ENCODE measurements around the gene ATF7IP.
"Not testable (repeated sequence)": the region's sequence is repeated elsewhere in the genome, so short reads cannot be mapped to it uniquely, and the experiment has no call there.

The ATF7IP gene

DNA sequence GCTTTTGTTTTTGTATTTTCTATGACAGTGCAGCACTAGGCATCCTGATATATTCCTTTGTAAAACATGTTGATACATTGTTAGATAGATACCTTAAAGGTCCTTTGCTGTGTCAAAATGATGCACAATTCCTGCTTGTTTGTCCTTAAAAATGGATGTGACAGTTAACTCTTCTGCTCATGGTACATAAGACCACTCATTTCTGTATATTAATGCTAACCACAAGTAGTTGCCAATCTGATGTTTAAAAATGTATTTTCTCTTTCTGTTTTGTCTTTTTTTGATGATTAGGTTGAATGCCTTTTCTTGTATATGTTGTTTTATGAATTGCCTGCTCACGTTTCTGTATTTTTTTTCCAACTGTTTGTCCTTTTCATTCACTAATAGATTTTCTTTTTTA is 35.1 kb downstream of the ATF7IP start:
- Histone ChIP-seq H3K9me3 (ENCODE audit: control insufficient read depth in 1 of 2, low read length in 2 of 2) (peaks cover 0 to 21% of the 10 kb centered on the region in 2 donors), H3K27me3 (ENCODE audit: low read depth, low read length) (no peaks in the 10 kb centered on the region), H3K4me3 (ENCODE audit: low read depth in 1 of 2, low read length in 2 of 2) (no peak overlapping the region), H3K4me1 (ENCODE audit: control insufficient read depth in 1 of 2, insufficient read depth in 2 of 2, low read length in 2 of 2) (peaks cover 11 to 24% of the 10 kb centered on the region in 2 donors), H3K36me3 (ENCODE audit: control insufficient read depth in 1 of 2, insufficient read depth in 2 of 2, low read length in 2 of 2) (no peaks in the 10 kb centered on the region), H3K27ac (ENCODE audit: low read length) (no peak overlapping the region)

- peaks cover 11 to 24% of the 10 kb centered on the region in 2 donors for H3K4me1 ChIP-seq (ENCODE audit: control insufficient read depth in 1 of 2, insufficient read depth in 2 of 2, low read length in 2 of 2)
- H3K36me3 ChIP-seq (ENCODE audit: control insufficient read depth in 1 of 2, insufficient read depth in 2 of 2, low read length in 2 of 2); H3K27me3 ChIP-seq (ENCODE audit: low read depth, low read length); H3K27ac ChIP-seq (ENCODE audit: low read length); H3K4me3 ChIP-seq (ENCODE audit: low read depth in 1 of 2, low read length in 2 of 2): not testable (repeated sequence)
- peaks cover 0 to 21% of the 10 kb centered on the region in 2 donors for H3K9me3 ChIP-seq (ENCODE audit: control insufficient read depth in 1 of 2, low read length in 2 of 2)
These were observed 35.8 kb downstream of the ATF7IP start for GRCh38 chr12:14401267-14401666.

GRCh38 chr12:14402697-14403096 is 37.2 kb downstream of the ATF7IP start:
- Histone ChIP-seq H3K4me1 (ENCODE audit: control insufficient read depth in 1 of 2, insufficient read depth in 2 of 2, low read length in 2 of 2) (peaks cover 11 to 24% of the 10 kb centered on the region in 2 donors), H3K36me3 (ENCODE audit: control insufficient read depth in 1 of 2, insufficient read depth in 2 of 2, low read length in 2 of 2) (no peaks in the 10 kb centered on the region), H3K27ac (ENCODE audit: low read length) (no peak overlapping the region), H3K4me3 (ENCODE audit: low read depth in 1 of 2, low read length in 2 of 2) (no peak overlapping the region), H3K27me3 (ENCODE audit: low read depth, low read length) (no peaks in the 10 kb centered on the region), H3K9me3 (ENCODE audit: control insufficient read depth in 1 of 2, low read length in 2 of 2) (peaks cover 0 to 21% of the 10 kb centered on the region in 2 donors)

GRCh38 chr12:14403293-14403692 is 37.8 kb downstream of the ATF7IP start:
- no peak overlapping the region for H3K27ac ChIP-seq (ENCODE audit: low read length)
- peak overlapping the region in 1 of 2 donors; percentile 2 for H3K4me3 ChIP-seq (ENCODE audit: low read depth in 1 of 2, low read length in 2 of 2)
- H3K27me3 ChIP-seq (ENCODE audit: low read depth, low read length), result no peaks in the 10 kb centered on the region
- H3K36me3 ChIP-seq (ENCODE audit: control insufficient read depth in 1 of 2, insufficient read depth in 2 of 2, low read length in 2 of 2), result no peaks in the 10 kb centered on the region
- H3K4me1 ChIP-seq (ENCODE audit: control insufficient read depth in 1 of 2, insufficient read depth in 2 of 2, low read length in 2 of 2), result peaks cover 11 to 28% of the 10 kb centered on the region in 2 donors
- peaks cover 0 to 21% of the 10 kb centered on the region in 2 donors for H3K9me3 ChIP-seq (ENCODE audit: control insufficient read depth in 1 of 2, low read length in 2 of 2)

- Histone ChIP-seq H3K9me3 (ENCODE audit: control insufficient read depth in 1 of 2, low read length in 2 of 2) (peaks cover 0 to 19% of the 10 kb centered on the region in 2 donors), H3K27me3 (ENCODE audit: low read depth, low read length) (no peaks in the 10 kb centered on the region), H3K4me3 (ENCODE audit: low read depth in 1 of 2, low read length in 2 of 2) (peak overlapping the region in 1 of 2 donors; percentile 2), H3K4me1 (ENCODE audit: control insufficient read depth in 1 of 2, insufficient read depth in 2 of 2, low read length in 2 of 2) (peaks cover 11 to 30% of the 10 kb centered on the region in 2 donors), H3K27ac (ENCODE audit: low read length) (peak overlapping the region; percentile 48), H3K36me3 (ENCODE audit: control insufficient read depth in 1 of 2, insufficient read depth in 2 of 2, low read length in 2 of 2) (no peaks in the 10 kb centered on the region)
These were observed 38.3 kb downstream of the ATF7IP start for GRCh38 chr12:14403711-14404196.

- H3K36me3 ChIP-seq (ENCODE audit: control insufficient read depth in 1 of 2, insufficient read depth in 2 of 2, low read length in 2 of 2); H3K4me3 ChIP-seq (ENCODE audit: low read depth in 1 of 2, low read length in 2 of 2); H3K9me3 ChIP-seq (ENCODE audit: control insufficient read depth in 1 of 2, low read length in 2 of 2); H3K27me3 ChIP-seq (ENCODE audit: low read depth, low read length); H3K27ac ChIP-seq (ENCODE audit: low read length): not testable (repeated sequence)
- peaks cover 11 to 30% of the 10 kb centered on the region in 2 donors for H3K4me1 ChIP-seq (ENCODE audit: control insufficient read depth in 1 of 2, insufficient read depth in 2 of 2, low read length in 2 of 2)
These were observed 39.9 kb downstream of the ATF7IP start for GRCh38 chr12:14405407-14405806.

GRCh38 chr12:14408208-14408607 is 42.7 kb downstream of the ATF7IP start:
- H3K36me3 ChIP-seq (ENCODE audit: control insufficient read depth in 1 of 2, insufficient read depth in 2 of 2, low read length in 2 of 2), result no peaks in the 10 kb centered on the region
- H3K4me1 ChIP-seq (ENCODE audit: control insufficient read depth in 1 of 2, insufficient read depth in 2 of 2, low read length in 2 of 2), result peaks cover 10 to 24% of the 10 kb centered on the region in 2 donors
- no peaks in the 10 kb centered on the region for H3K9me3 ChIP-seq (ENCODE audit: control insufficient read depth in 1 of 2, low read length in 2 of 2)
- no peaks in the 10 kb centered on the region for H3K27me3 ChIP-seq (ENCODE audit: low read depth, low read length)
- H3K27ac ChIP-seq (ENCODE audit: low read length), result no peak overlapping the region
- H3K4me3 ChIP-seq (ENCODE audit: low read depth in 1 of 2, low read length in 2 of 2), result no peak overlapping the region

DNA sequence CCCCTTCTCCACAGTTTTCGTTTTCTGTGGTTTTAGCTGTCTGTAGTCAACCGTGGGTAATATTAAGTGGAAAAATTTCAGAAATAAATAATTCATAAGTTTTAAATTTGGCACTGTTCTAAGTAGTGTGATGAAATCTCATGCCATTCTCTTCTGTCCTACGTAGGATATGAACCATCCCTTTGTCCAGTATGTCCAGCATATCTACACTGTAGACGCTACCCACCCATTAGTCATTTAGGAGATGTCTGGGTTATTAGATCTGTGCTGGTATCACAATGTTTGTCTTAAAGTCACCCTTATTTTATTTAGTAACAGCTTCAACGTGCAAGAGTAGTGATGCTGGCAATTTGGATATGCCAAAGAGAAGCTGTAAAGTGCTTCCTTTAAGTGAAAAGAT is 44.7 kb downstream of the ATF7IP start:
- Histone ChIP-seq H3K4me3 (ENCODE audit: low read depth in 1 of 2, low read length in 2 of 2) (no peak overlapping the region), H3K9me3 (ENCODE audit: control insufficient read depth in 1 of 2, low read length in 2 of 2) (no peaks in the 10 kb centered on the region), H3K4me1 (ENCODE audit: control insufficient read depth in 1 of 2, insufficient read depth in 2 of 2, low read length in 2 of 2) (peaks cover 0 to 15% of the 10 kb centered on the region in 2 donors), H3K27me3 (ENCODE audit: low read depth, low read length) (no peaks in the 10 kb centered on the region), H3K27ac (ENCODE audit: low read length) (no peak overlapping the region), H3K36me3 (ENCODE audit: control insufficient read depth in 1 of 2, insufficient read depth in 2 of 2, low read length in 2 of 2) (no peaks in the 10 kb centered on the region)

DNA sequence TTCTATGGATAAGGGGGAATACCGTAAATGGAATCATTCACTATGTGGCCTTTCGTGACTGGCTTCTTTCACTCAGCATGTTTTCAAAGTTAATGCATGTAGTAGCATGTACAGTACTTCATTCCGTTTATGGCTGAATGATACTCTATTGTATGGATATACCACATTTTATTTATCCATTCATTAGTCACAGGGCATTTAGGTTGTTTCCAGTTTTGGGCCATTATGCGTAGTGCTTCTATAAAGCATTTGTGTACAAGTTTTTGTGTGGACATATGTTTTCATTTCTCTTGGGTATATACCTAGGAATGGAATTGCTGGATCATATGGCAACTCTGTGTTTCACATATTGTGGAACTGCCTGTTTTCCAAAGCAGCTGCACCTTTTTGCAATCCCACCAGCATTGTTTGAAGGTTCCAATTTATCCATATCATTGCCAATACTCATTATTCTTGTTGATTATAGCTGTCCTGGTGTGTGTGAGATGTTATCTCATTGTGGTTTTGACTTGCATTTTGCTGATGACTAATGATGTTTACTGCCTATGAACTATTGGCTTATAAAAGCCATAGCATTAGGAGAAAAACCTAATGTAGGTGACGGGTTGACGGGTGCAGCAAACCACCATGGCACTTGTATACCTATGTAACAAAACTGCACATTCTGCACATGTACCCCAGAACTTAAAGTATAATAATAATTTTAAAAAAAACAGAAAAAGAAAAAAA is 45.5 kb downstream of the ATF7IP start:
- no peak overlapping the region for H3K4me3 ChIP-seq (ENCODE audit: low read depth in 1 of 2, low read length in 2 of 2)
- H3K9me3 ChIP-seq (ENCODE audit: control insufficient read depth in 1 of 2, low read length in 2 of 2), result no peaks in the 10 kb centered on the region
- H3K27ac ChIP-seq (ENCODE audit: low read length), result no peak overlapping the region
- H3K27me3 ChIP-seq (ENCODE audit: low read depth, low read length), result no peaks in the 10 kb centered on the region
- H3K4me1 ChIP-seq (ENCODE audit: control insufficient read depth in 1 of 2, insufficient read depth in 2 of 2, low read length in 2 of 2), result peaks cover 2 to 18% of the 10 kb centered on the region in 2 donors
- no peaks in the 10 kb centered on the region for H3K36me3 ChIP-seq (ENCODE audit: control insufficient read depth in 1 of 2, insufficient read depth in 2 of 2, low read length in 2 of 2)

GRCh38 chr12:14416658-14417057 is 51.2 kb downstream of the ATF7IP start:
- no peak overlapping the region for H3K27ac ChIP-seq (ENCODE audit: low read length)

GRCh38 chr12:14417715-14418114 is 52.2 kb downstream of the ATF7IP start:
- Histone ChIP-seq H3K4me1 (ENCODE audit: control insufficient read depth in 1 of 2, insufficient read depth in 2 of 2, low read length in 2 of 2) (peaks cover 2 to 34% of the 10 kb centered on the region in 2 donors), H3K27ac (ENCODE audit: low read length) (no peak overlapping the region), H3K27me3 (ENCODE audit: low read depth, low read length) (no peaks in the 10 kb centered on the region), H3K36me3 (ENCODE audit: control insufficient read depth in 1 of 2, insufficient read depth in 2 of 2, low read length in 2 of 2) (peaks cover 0 to 11% of the 10 kb centered on the region in 2 donors), H3K9me3 (ENCODE audit: control insufficient read depth in 1 of 2, low read length in 2 of 2) (peaks cover 4 to 5% of the 10 kb centered on the region in 2 donors), H3K4me3 (ENCODE audit: low read depth in 1 of 2, low read length in 2 of 2) (no peak overlapping the region)

More at GRCh38 chr12:14416658-14417057, 51.2 kb downstream of the ATF7IP start:
- Histone ChIP-seq H3K4me1 (ENCODE audit: control insufficient read depth in 1 of 2, insufficient read depth in 2 of 2, low read length in 2 of 2) (peaks cover 2 to 34% of the 10 kb centered on the region in 2 donors), H3K27me3 (ENCODE audit: low read depth, low read length) (no peaks in the 10 kb centered on the region), H3K4me3 (ENCODE audit: low read depth in 1 of 2, low read length in 2 of 2) (no peak overlapping the region), H3K9me3 (ENCODE audit: control insufficient read depth in 1 of 2, low read length in 2 of 2) (peaks cover 1 to 5% of the 10 kb centered on the region in 2 donors), H3K36me3 (ENCODE audit: control insufficient read depth in 1 of 2, insufficient read depth in 2 of 2, low read length in 2 of 2) (peaks cover 0 to 10% of the 10 kb centered on the region in 2 donors)
